Thoracic aorta (tissue), 2 donors: ENCODE results near the gene XCL2. TPM values are rescaled to one million over a fixed set of nuclear protein-coding genes. Genes with fewer than 3 reads are reported as not detected.
"Not testable (repeated sequence)": the region's sequence is repeated elsewhere in the genome, so short reads cannot be mapped to it uniquely, and the experiment has no call there.

Experiments
- ATAC-seq: fragments of 150-250 bp; one replicate; pipeline ENCODE4 v1.8.0; 2017; ENCODE audit warnings: low read depth; ENCODE audit not compliant: insufficient number of reproducible peaks, low FRiP score
- DNase-seq: peaks from one replicate; pipeline ENCODE4 v3.0.0-alpha.2; 2020; ENCODE audit warnings: low spot score
- H3K27ac ChIP-seq, 2 donors: fragments of 200-600 bp; sonication (generic); 1 replicate in 1 of 2; 2 replicates in 1 of 2; pipeline ENCODE4 v1.5.1; 2016; ENCODE audit warnings: mild to moderate bottlenecking in 2 of 2, moderate library complexity in 2 of 2
- H3K27me3 ChIP-seq: fragments of 200-600 bp; sonication (generic); replicated peaks from 2 replicates; pipeline ENCODE4 v1.6.0; 2016; ENCODE audit warnings: mild to moderate bottlenecking; ENCODE audit not compliant: insufficient read depth
- H3K36me3 ChIP-seq: fragments of 200-600 bp; sonication (generic); one replicate; pipeline ENCODE4 v1.5.1; 2016
- H3K4me1 ChIP-seq, 2 donors: fragments of 200-600 bp; sonication (generic); 1 replicate in 1 of 2; 2 replicates in 1 of 2; pipeline versions ENCODE4 v1.5.1 to v1.6.0; 2016; ENCODE audit warnings: low read depth in 2 of 2, mild to moderate bottlenecking in 1 of 2; ENCODE audit not compliant: control insufficient read depth in 1 of 2
- H3K4me3 ChIP-seq: fragments of 200-600 bp; sonication (generic); 2 replicates; pipeline ENCODE4 v1.5.1; 2016; ENCODE audit warnings: mild to moderate bottlenecking
- H3K9me3 ChIP-seq: fragments of 200-600 bp; sonication (generic); 2 replicates; pipeline ENCODE4 v1.5.1; 2016
- CTCF ChIP-seq: fragments of 200-600 bp; sonication (generic); IDR thresholded peaks from one replicate; pipeline ENCODE4 v1.5.1; 2019; ENCODE audit warnings: antibody characterized with exemption
- total RNA-seq, 2 donors: library from RNA; depleted of rRNA; stranded (reverse); fragments of >200 nt; gene quantifications; one replicate each; pipeline versions ENCODE4 v1.1.0 to v1.2.3, GENCODE V29; 2016

The XCL2 gene
- total RNA-seq, 2 donors from 2014 or later, result not detected

GRCh38 chr1:168585191-168585590 lies 41.4 kb upstream of the XCL2 start:
- H3K36me3 ChIP-seq, result no peaks in the 10 kb centered on the region
- peaks cover 9 to 23% of the 10 kb centered on the region in 2 donors for H3K4me1 ChIP-seq
- TF ChIP-seq CTCF, result no peak
- H3K27me3 ChIP-seq, result no peaks in the 10 kb centered on the region
- no peaks in the 10 kb centered on the region for H3K9me3 ChIP-seq
- ATAC-seq, result peak; percentile 70
- peak overlapping the region; percentile 22 to 51 for H3K27ac ChIP-seq
- no peak overlapping the region for H3K4me3 ChIP-seq
- DNase-seq, result no peak

- no peak for ATAC-seq
- Histone ChIP-seq H3K9me3 (no peaks in the 10 kb centered on the region), H3K4me3 (no peak overlapping the region), H3K4me1 (peaks cover 9 to 23% of the 10 kb centered on the region in 2 donors), H3K27me3 (no peaks in the 10 kb centered on the region), H3K36me3 (no peaks in the 10 kb centered on the region), H3K27ac (no peak overlapping the region)
- TF ChIP-seq CTCF, result no peak
- DNase-seq, result no peak
Observed at GRCh38 chr1:168583571-168583970, 39.8 kb upstream of the XCL2 start.

GRCh38 chr1:168582688-168583336 lies 39.0 kb upstream of the XCL2 start:
- no peak for TF ChIP-seq CTCF
- ATAC-seq, result no peak
- Histone ChIP-seq H3K4me3 (no peak overlapping the region), H3K27ac (no peak overlapping the region), H3K4me1 (peaks cover 9 to 23% of the 10 kb centered on the region in 2 donors), H3K27me3 (no peaks in the 10 kb centered on the region), H3K36me3 (no peaks in the 10 kb centered on the region), H3K9me3 (no peaks in the 10 kb centered on the region)
- no peak for DNase-seq

- Histone ChIP-seq H3K4me1 (peaks cover 9 to 23% of the 10 kb centered on the region in 2 donors), H3K27ac (no peak overlapping the region), H3K27me3 (no peaks in the 10 kb centered on the region), H3K4me3 (no peak overlapping the region), H3K36me3 (no peaks in the 10 kb centered on the region), H3K9me3 (no peaks in the 10 kb centered on the region)
- no peak for ATAC-seq
- TF ChIP-seq CTCF, result no peak
- no peak for DNase-seq
Observed at GRCh38 chr1:168581817-168582572, 38.2 kb upstream of the XCL2 start.

GRCh38 chr1:168580991-168581390 lies 37.2 kb upstream of the XCL2 start:
- not testable (repeated sequence) for H3K4me3 ChIP-seq, H3K9me3 ChIP-seq, H3K36me3 ChIP-seq, ATAC-seq, H3K27me3 ChIP-seq, H3K27ac ChIP-seq, DNase-seq
- H3K4me1 ChIP-seq, result peaks cover 9 to 23% of the 10 kb centered on the region in 2 donors

- not testable (repeated sequence) for H3K4me3 ChIP-seq, DNase-seq, H3K27ac ChIP-seq, H3K27me3 ChIP-seq, H3K9me3 ChIP-seq, H3K36me3 ChIP-seq, ATAC-seq
- peaks cover 9 to 18% of the 10 kb centered on the region in 2 donors for H3K4me1 ChIP-seq
Observed at GRCh38 chr1:168580290-168580689, 36.5 kb upstream of the XCL2 start.

GRCh38 chr1:168578531-168579185 lies 34.9 kb upstream of the XCL2 start:
- H3K36me3 ChIP-seq, H3K4me1 ChIP-seq, H3K27ac ChIP-seq, ATAC-seq, DNase-seq, H3K9me3 ChIP-seq, H3K4me3 ChIP-seq, H3K27me3 ChIP-seq: not testable (repeated sequence)

- not testable (repeated sequence) for H3K36me3 ChIP-seq, ATAC-seq, H3K4me3 ChIP-seq, H3K27me3 ChIP-seq, H3K27ac ChIP-seq, H3K9me3 ChIP-seq, H3K4me1 ChIP-seq, DNase-seq
Observed at GRCh38 chr1:168576245-168576688, 32.5 kb upstream of the XCL2 start, which contains the start of gene XCL1. XCL1 (plus strand) TSS chr1:168576605; CDS start chr1:168576638, 33 bp downstream.
